ENCODE results near the gene IL17B. TPM values are rescaled to one million over a fixed set of nuclear protein-coding genes. Genes with fewer than 3 reads are reported as not detected.

IL17B gene
- total RNA-seq, 6 donors from 2014 or later, result 2.4 TPM; not detected in 5

GRCh38 chr5:149416987-149417710 lies 38.1 kb upstream of the IL17B start:
- no peaks in the 10 kb centered on the region for H3K9me3 ChIP-seq
- ATAC-seq (ENCODE audit: low FRiP score in 2 of 2), result no peak
- no peak for DNase-seq
- H3K27ac ChIP-seq, result peak overlapping the region; percentile 64 to 93 (median 76)
- peaks cover 40 to 49% (median 45%) of the 10 kb centered on the region in 4 donors for H3K4me1 ChIP-seq
- H3K27me3 ChIP-seq, result no peaks in the 10 kb centered on the region
- 25 to 36% methylated on average over 8 of the region's 8 CpGs for WGBS, 2 donors
- TF ChIP-seq POLR2A (IDR thresholded peaks at IDR 0.05) (no peak), CTCF (IDR thresholded peaks at IDR 0.05) (no peak), EP300 (IDR thresholded peaks at IDR 0.05) (no peak), POLR2AphosphoS5 (IDR thresholded peaks at IDR 0.05) (no peak)
- H3K4me3 ChIP-seq, result no peak overlapping the region
- H3K36me3 ChIP-seq, result no peaks in the 10 kb centered on the region

GRCh38 chr5:149415066-149415967 lies 36.2 kb upstream of the IL17B start:
- no peak for ATAC-seq (ENCODE audit: low FRiP score in 2 of 2)
- peak overlapping the region; percentile 60 to 93 (median 76) for H3K27ac ChIP-seq
- no peaks in the 10 kb centered on the region for H3K9me3 ChIP-seq
- whole genome bisulfite sequencing, 2 donors, result 79 to 88% methylated on average over 10 of the region's 10 CpGs
- H3K4me1 ChIP-seq, result peaks cover 25 to 35% (median 30%) of the 10 kb centered on the region in 4 donors
- no peaks in the 10 kb centered on the region for H3K27me3 ChIP-seq
- H3K36me3 ChIP-seq, result no peaks in the 10 kb centered on the region
- TF ChIP-seq POLR2AphosphoS5 (IDR thresholded peaks at IDR 0.05) (no peak), POLR2A (IDR thresholded peaks at IDR 0.05) (no peak), CTCF (IDR thresholded peaks at IDR 0.05) (no peak), EP300 (IDR thresholded peaks at IDR 0.05) (no peak)
- H3K4me3 ChIP-seq, result no peak overlapping the region
- no peak for DNase-seq

- Histone ChIP-seq H3K36me3 (no peaks in the 10 kb centered on the region), H3K27me3 (no peaks in the 10 kb centered on the region), H3K4me1 (peaks cover 20 to 32% (median 25%) of the 10 kb centered on the region in 4 donors), H3K27ac (peak overlapping the region; percentile 60 to 93 (median 76)), H3K4me3 (no peak overlapping the region), H3K9me3 (no peaks in the 10 kb centered on the region)
- 68 to 81% methylated on average over 7 of the region's 7 CpGs for WGBS, 2 donors
- ATAC-seq (ENCODE audit: low FRiP score in 2 of 2) (peak in 1 of 2 donors; percentile 48), DNase-seq (no peak)
- no peak for TF ChIP-seq EP300 (IDR thresholded peaks at IDR 0.05)
- TF ChIP-seq CTCF (IDR thresholded peaks at IDR 0.05), result no peak
- TF ChIP-seq POLR2A (IDR thresholded peaks at IDR 0.05), result no peak
- no peak for TF ChIP-seq POLR2AphosphoS5 (IDR thresholded peaks at IDR 0.05)
These were observed 35.4 kb upstream of the IL17B start for GRCh38 chr5:149414405-149415065.

- no peaks in the 10 kb centered on the region for H3K9me3 ChIP-seq
- TF ChIP-seq POLR2A (IDR thresholded peaks at IDR 0.05), result no peak
- no peak for TF ChIP-seq CTCF (IDR thresholded peaks at IDR 0.05)
- TF ChIP-seq EP300 (IDR thresholded peaks at IDR 0.05), result no peak
- TF ChIP-seq POLR2AphosphoS5 (IDR thresholded peaks at IDR 0.05), result no peak
- ATAC-seq (ENCODE audit: low FRiP score in 2 of 2) (no peak), DNase-seq (no peak)
- peak overlapping the region; percentile 60 to 93 (median 69) for H3K27ac ChIP-seq
- H3K36me3 ChIP-seq, result no peaks in the 10 kb centered on the region
- no peaks in the 10 kb centered on the region for H3K27me3 ChIP-seq
- H3K4me3 ChIP-seq, result peak overlapping the region in 1 of 4 donors; percentile 51
- WGBS, 2 donors, result 90 to 91% methylated on average over 16 of the region's 16 CpGs
- H3K4me1 ChIP-seq, result peaks cover 16 to 26% (median 21%) of the 10 kb centered on the region in 4 donors
These were observed 34.6 kb upstream of the IL17B start for GRCh38 chr5:149413477-149414210.

Measured in upper lobe of left lung (tissue), 6 donors.